Measurements from ENCODE around the gene NAGK. TPM values are rescaled to one million over a fixed set of nuclear protein-coding genes. Genes with fewer than 3 reads are reported as not detected.
"Not testable (repeated sequence)": the region's sequence is repeated elsewhere in the genome, so short reads cannot be mapped to it uniquely, and the experiment has no call there.

NAGK gene
- total RNA-seq, 2 donors from 2014 or later, result 72.6 to 80.8 TPM

- H3K9me3 Mint-ChIP-seq, result no peaks in the 10 kb centered on the region
- Histone ChIP-seq H3K27me3 (ENCODE audit: control insufficient read depth, insufficient read depth, low read length, poor library complexity, severe bottlenecking) (peaks cover 10% of the 10 kb centered on the region), H3K4me3 (ENCODE audit: low read length) (no peak overlapping the region), H3K36me3 (ENCODE audit: control insufficient read depth, insufficient read depth, low read length) (no peaks in the 10 kb centered on the region), H3K9me3 (ENCODE audit: control insufficient read depth, low read length) (no peaks in the 10 kb centered on the region), H3K4me1 (ENCODE audit: control insufficient read depth, insufficient read depth, low read length) (no peaks in the 10 kb centered on the region), H3K27ac (ENCODE audit: low read depth, low read length) (no peak overlapping the region), H3K9ac (ENCODE audit: extremely low read depth, low read length, poor library complexity, severe bottlenecking) (no peak overlapping the region)
- no peak for DNase-seq
- peaks cover 5% of the 10 kb centered on the region for H3K27me3 Mint-ChIP-seq (ENCODE audit: insufficient read depth)
- no peak overlapping the region for H3K27ac Mint-ChIP-seq
- no peaks in the 10 kb centered on the region for H3K36me3 Mint-ChIP-seq (ENCODE audit: low read depth)
- H3K4me3 Mint-ChIP-seq, result no peak overlapping the region
- H3K4me1 Mint-ChIP-seq, result no peaks in the 10 kb centered on the region
- no peak for TF ChIP-seq CTCF (conservative IDR thresholded peaks at IDR 0.05)
- 92 to 95% methylated on average over 7 of the region's 7 CpGs for WGBS, 2 experiments (ENCODE audit: insufficient coverage in 1 of 2, insufficient read length in 1 of 2)
Observed at GRCh38 chr2:71048096-71048495, 20.4 kb upstream of the NAGK start.

- 92 to 95% methylated on average over 9 to 10 of the region's 10 CpGs for WGBS, 2 experiments (ENCODE audit: insufficient coverage in 1 of 2, insufficient read length in 1 of 2)
- not testable (repeated sequence) for H3K27ac ChIP-seq (ENCODE audit: low read depth, low read length); H3K27me3 ChIP-seq (ENCODE audit: control insufficient read depth, insufficient read depth, low read length, poor library complexity, severe bottlenecking); H3K36me3 Mint-ChIP-seq (ENCODE audit: low read depth); H3K4me3 Mint-ChIP-seq; H3K4me1 ChIP-seq (ENCODE audit: control insufficient read depth, insufficient read depth, low read length); H3K4me1 Mint-ChIP-seq; DNase-seq; H3K36me3 ChIP-seq (ENCODE audit: control insufficient read depth, insufficient read depth, low read length); H3K9me3 ChIP-seq (ENCODE audit: control insufficient read depth, low read length); H3K9ac ChIP-seq (ENCODE audit: extremely low read depth, low read length, poor library complexity, severe bottlenecking); H3K4me3 ChIP-seq (ENCODE audit: low read length); H3K9me3 Mint-ChIP-seq; H3K27ac Mint-ChIP-seq; H3K27me3 Mint-ChIP-seq (ENCODE audit: insufficient read depth)
Observed at GRCh38 chr2:71049704-71050360, 18.6 kb upstream of the NAGK start.

- H3K36me3 Mint-ChIP-seq (ENCODE audit: low read depth); H3K27ac Mint-ChIP-seq; H3K9me3 ChIP-seq (ENCODE audit: control insufficient read depth, low read length); H3K27me3 ChIP-seq (ENCODE audit: control insufficient read depth, insufficient read depth, low read length, poor library complexity, severe bottlenecking); H3K27ac ChIP-seq (ENCODE audit: low read depth, low read length); H3K4me3 ChIP-seq (ENCODE audit: low read length); DNase-seq; H3K27me3 Mint-ChIP-seq (ENCODE audit: insufficient read depth); H3K9ac ChIP-seq (ENCODE audit: extremely low read depth, low read length, poor library complexity, severe bottlenecking); H3K4me1 ChIP-seq (ENCODE audit: control insufficient read depth, insufficient read depth, low read length); H3K9me3 Mint-ChIP-seq; H3K36me3 ChIP-seq (ENCODE audit: control insufficient read depth, insufficient read depth, low read length); H3K4me3 Mint-ChIP-seq; H3K4me1 Mint-ChIP-seq: not testable (repeated sequence)
- 84 to 85% methylated on average over 9 to 10 of the region's 10 CpGs for whole genome bisulfite sequencing, 2 experiments (ENCODE audit: insufficient coverage in 1 of 2, insufficient read length in 1 of 2)
Observed at GRCh38 chr2:71055206-71055740, 13.2 kb upstream of the NAGK start.

- no peak overlapping the region for H3K27ac Mint-ChIP-seq
- H3K9me3 ChIP-seq (ENCODE audit: control insufficient read depth, low read length), result no peaks in the 10 kb centered on the region
- H3K27me3 ChIP-seq (ENCODE audit: control insufficient read depth, insufficient read depth, low read length, poor library complexity, severe bottlenecking), result peaks cover 10% of the 10 kb centered on the region
- H3K9ac ChIP-seq (ENCODE audit: extremely low read depth, low read length, poor library complexity, severe bottlenecking), result no peak overlapping the region
- no peaks in the 10 kb centered on the region for H3K36me3 ChIP-seq (ENCODE audit: control insufficient read depth, insufficient read depth, low read length)
- no peaks in the 10 kb centered on the region for H3K9me3 Mint-ChIP-seq
- H3K27me3 Mint-ChIP-seq (ENCODE audit: insufficient read depth), result peaks cover 5% of the 10 kb centered on the region
- DNase-seq, result no peak
- no peak overlapping the region for H3K27ac ChIP-seq (ENCODE audit: low read depth, low read length)
- H3K4me3 Mint-ChIP-seq, result no peak overlapping the region
- 92 to 100% methylated on average over 1 to 2 of the region's 2 CpGs for WGBS, 2 experiments (ENCODE audit: insufficient coverage in 1 of 2, insufficient read length in 1 of 2)
- H3K36me3 Mint-ChIP-seq (ENCODE audit: low read depth), result no peaks in the 10 kb centered on the region
- H3K4me1 ChIP-seq (ENCODE audit: control insufficient read depth, insufficient read depth, low read length), result peaks cover under 1% of the 10 kb centered on the region
- TF ChIP-seq CTCF (conservative IDR thresholded peaks at IDR 0.05), result no peak
- peaks cover 6% of the 10 kb centered on the region for H3K4me1 Mint-ChIP-seq
- H3K4me3 ChIP-seq (ENCODE audit: low read length), result no peak overlapping the region
Observed at GRCh38 chr2:71060211-71060610, 8.2 kb upstream of the NAGK start.
